HepG2 (cell line): ENCODE measurements around the gene WASHC3. TPM values are rescaled to one million over a fixed set of nuclear protein-coding genes. Genes with fewer than 3 reads are reported as not detected.

Experiments used
- ELF4 ChIP-seq: sonication (generic); formaldehyde crosslinking; IDR thresholded peaks from 2 replicates; pipeline ENCODE4 v1.5.0; 2020; ENCODE audit warnings: missing genetic modification reagents, mild to moderate bottlenecking, moderate library complexity, borderline replicate concordance
- HMG20A ChIP-seq: IDR thresholded peaks from 2 replicates; pipeline ENCODE4 v1.6.1; 2016; ENCODE audit warnings: borderline replicate concordance
- KIAA2018 ChIP-seq: sonication (generic); formaldehyde crosslinking; IDR thresholded peaks from 2 replicates; pipeline ENCODE4 v1.5.0; 2020; ENCODE audit warnings: mild to moderate bottlenecking, missing genetic modification reagents, borderline replicate concordance
- NR2F6 ChIP-seq, 2 experiments: IDR thresholded peaks; 2 replicates each; pipeline ENCODE4 v1.6.1; 2016; ENCODE audit warnings: antibody characterized with exemption in 1 of 2, mild to moderate bottlenecking in 1 of 2
- PRPF4 ChIP-seq: fragments of 200-400 bp; formaldehyde crosslinking; IDR thresholded peaks from 2 replicates; pipeline ENCODE4 v1.6.1; 2016; ENCODE audit warnings: low read length, low read depth; ENCODE audit not compliant: poor library complexity, severe bottlenecking
- TOE1 ChIP-seq: sonication (generic); formaldehyde crosslinking; IDR thresholded peaks from 2 replicates; pipeline ENCODE4 v1.4.0; 2020; ENCODE audit warnings: mild to moderate bottlenecking, missing genetic modification reagents
- ZBTB38 ChIP-seq: sonication (generic); formaldehyde crosslinking; IDR thresholded peaks from 2 replicates; pipeline ENCODE4 v1.5.1; 2020; ENCODE audit warnings: mild to moderate bottlenecking, missing genetic modification reagents
- ZNF3 ChIP-seq: IDR thresholded peaks from 2 replicates; pipeline ENCODE4 v1.7.0; 2017; ENCODE audit warnings: inconsistent platforms
- ZNF333 ChIP-seq: sonication (generic); formaldehyde crosslinking; IDR thresholded peaks from 2 replicates; pipeline ENCODE4 v1.4.0; 2020; ENCODE audit warnings: mild to moderate bottlenecking, missing genetic modification reagents, borderline replicate concordance
- ZNF598 ChIP-seq: sonication (generic); formaldehyde crosslinking; IDR thresholded peaks from 2 replicates; pipeline ENCODE4 v1.5.1; 2020; ENCODE audit warnings: mild to moderate bottlenecking, missing genetic modification reagents, borderline replicate concordance
- ZSCAN20 ChIP-seq: sonication (generic); formaldehyde crosslinking; IDR thresholded peaks from 2 replicates; pipeline ENCODE4 v1.4.0; 2020; ENCODE audit warnings: missing genetic modification reagents, mild to moderate bottlenecking, borderline replicate concordance
- polyA plus RNA-seq, 8 experiments: library from polyadenylated mRNA; depleted of rRNA in 3 of 8; stranded (reverse) in 7 of 8; unstranded in 1 of 8; fragments of >200 nt; fragmentation: Illumina TruSeq in 4 of 8; extraction: Trizol in 4 of 8; gene quantifications; 2 replicates each; pipeline versions ENCODE4 v1.2.1 to v1.2.3, GENCODE V29; 2011 to 2016; ENCODE audit warnings: low read depth in 4 of 8, missing spikeins in 1 of 8, mixed read lengths in 1 of 8; ENCODE audit not compliant: insufficient read depth in 1 of 8
- total RNA-seq, 5 experiments: library from RNA; depleted of rRNA; stranded (reverse); fragments of >200 nt; fragmentation: Illumina TruSeq; extraction: Trizol; gene quantifications; 2 replicates each; pipeline ENCODE4 v1.2.3, GENCODE V29; 2016; ENCODE audit warnings: low read depth in 1 of 5
- TF ChIP-seq, protein P1 (sequence below): sonication (generic); formaldehyde crosslinking; IDR thresholded peaks from 2 replicates; pipeline ENCODE4 v1.4.0; 2020; ENCODE audit warnings: missing genetic modification reagents
- TF ChIP-seq, protein P2 (sequence below): sonication (generic); formaldehyde crosslinking; IDR thresholded peaks from one replicate; pipeline ENCODE4 v1.5.1; 2020; ENCODE audit warnings: mild to moderate bottlenecking, missing genetic modification reagents; ENCODE audit errors: not compliant biosample characterization

Gene WASHC3
- total and polyA plus RNA-seq, 2 of the 13 experiments (the other 11 are each of a cell fraction or from before 2014, with no cell fraction given) = 32.7 to 47.3 TPM

GRCh38 chr12:102059343-102059742 is 2.4 kb downstream of the WASHC3 start (continued):
- TF ChIP-seq KIAA2018 (CRISPR knock-in tag) = no peak
- no peak for TF ChIP-seq ELF4 (CRISPR knock-in tag)
- TF ChIP-seq, protein P1, sequence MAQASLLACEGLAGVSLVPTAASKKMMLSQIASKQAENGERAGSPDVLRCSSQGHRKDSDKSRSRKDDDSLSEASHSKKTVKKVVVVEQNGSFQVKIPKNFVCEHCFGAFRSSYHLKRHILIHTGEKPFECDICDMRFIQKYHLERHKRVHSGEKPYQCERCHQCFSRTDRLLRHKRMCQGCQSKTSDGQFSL = no peak
- no peak for TF ChIP-seq ZNF333 (CRISPR knock-in tag)
- no peak for TF ChIP-seq TOE1 (CRISPR knock-in tag)
- TF ChIP-seq, protein P2, sequence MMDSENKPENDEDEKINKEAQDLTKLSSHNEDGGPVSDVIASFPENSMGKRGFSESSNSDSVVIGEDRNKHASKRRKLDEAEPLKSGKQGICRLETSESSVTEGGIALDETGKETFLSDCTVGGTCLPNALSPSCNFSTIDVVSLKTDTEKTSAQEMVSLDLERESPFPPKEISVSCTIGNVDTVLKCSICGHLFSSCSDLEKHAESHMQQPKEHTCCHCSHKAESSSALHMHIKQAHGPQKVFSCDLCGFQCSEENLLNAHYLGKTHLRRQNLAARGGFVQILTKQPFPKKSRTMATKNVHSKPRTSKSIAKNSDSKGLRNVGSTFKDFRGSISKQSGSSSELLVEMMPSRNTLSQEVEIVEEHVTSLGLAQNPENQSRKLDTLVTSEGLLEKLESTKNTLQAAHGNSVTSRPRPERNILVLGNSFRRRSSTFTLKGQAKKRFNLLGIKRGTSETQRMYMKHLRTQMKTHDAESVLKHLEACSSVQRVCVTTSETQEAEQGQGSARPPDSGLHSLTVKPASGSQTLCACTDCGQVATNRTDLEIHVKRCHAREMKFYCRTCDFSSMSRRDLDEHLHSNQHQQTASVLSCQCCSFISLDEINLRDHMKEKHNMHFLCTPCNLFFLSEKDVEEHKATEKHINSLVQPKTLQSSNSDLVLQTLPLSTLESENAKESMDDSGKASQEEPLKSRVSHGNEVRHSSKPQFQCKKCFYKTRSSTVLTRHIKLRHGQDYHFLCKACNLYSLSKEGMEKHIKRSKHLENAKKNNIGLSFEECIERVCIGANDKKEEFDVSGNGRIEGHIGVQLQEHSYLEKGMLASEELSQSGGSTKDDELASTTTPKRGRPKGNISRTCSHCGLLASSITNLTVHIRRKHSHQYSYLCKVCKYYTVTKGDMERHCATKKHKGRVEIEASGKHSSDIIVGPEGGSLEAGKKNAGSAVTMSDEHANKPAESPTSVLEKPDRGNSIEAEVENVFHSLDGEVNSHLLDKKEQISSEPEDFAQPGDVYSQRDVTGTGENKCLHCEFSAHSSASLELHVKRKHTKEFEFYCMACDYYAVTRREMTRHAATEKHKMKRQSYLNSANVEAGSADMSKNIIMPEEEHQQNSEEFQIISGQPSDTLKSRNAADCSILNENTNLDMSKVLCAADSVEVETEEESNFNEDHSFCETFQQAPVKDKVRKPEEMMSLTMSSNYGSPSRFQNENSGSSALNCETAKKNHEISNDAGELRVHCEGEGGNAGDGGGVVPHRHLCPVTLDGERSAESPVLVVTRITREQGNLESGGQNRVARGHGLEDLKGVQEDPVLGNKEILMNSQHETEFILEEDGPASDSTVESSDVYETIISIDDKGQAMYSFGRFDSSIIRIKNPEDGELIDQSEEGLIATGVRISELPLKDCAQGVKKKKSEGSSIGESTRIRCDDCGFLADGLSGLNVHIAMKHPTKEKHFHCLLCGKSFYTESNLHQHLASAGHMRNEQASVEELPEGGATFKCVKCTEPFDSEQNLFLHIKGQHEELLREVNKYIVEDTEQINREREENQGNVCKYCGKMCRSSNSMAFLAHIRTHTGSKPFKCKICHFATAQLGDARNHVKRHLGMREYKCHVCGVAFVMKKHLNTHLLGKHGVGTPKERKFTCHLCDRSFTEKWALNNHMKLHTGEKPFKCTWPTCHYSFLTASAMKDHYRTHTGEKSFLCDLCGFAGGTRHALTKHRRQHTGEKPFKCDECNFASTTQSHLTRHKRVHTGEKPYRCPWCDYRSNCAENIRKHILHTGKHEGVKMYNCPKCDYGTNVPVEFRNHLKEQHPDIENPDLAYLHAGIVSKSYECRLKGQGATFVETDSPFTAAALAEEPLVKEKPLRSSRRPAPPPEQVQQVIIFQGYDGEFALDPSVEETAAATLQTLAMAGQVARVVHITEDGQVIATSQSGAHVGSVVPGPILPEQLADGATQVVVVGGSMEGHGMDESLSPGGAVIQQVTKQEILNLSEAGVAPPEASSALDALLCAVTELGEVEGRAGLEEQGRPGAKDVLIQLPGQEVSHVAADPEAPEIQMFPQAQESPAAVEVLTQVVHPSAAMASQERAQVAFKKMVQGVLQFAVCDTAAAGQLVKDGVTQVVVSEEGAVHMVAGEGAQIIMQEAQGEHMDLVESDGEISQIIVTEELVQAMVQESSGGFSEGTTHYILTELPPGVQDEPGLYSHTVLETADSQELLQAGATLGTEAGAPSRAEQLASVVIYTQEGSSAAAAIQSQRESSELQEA (CRISPR knock-in tag) = no peak
- peak; percentile 89; the same call in 1 of the 2 replicates for TF ChIP-seq HMG20A (CRISPR knock-in tag)
- TF ChIP-seq ZNF598 (CRISPR knock-in tag) = no peak
- peak; percentile 93 for TF ChIP-seq NR2F6 (IDR thresholded peaks at IDR 0.05)
- peak; percentile 73; the same call in 1 of the 2 replicates for TF ChIP-seq NR2F6 (CRISPR knock-in tag; IDR thresholded peaks at IDR 0.05)
- no peak for TF ChIP-seq ZBTB38 (CRISPR knock-in tag)
- no peak for TF ChIP-seq ZSCAN20 (CRISPR knock-in tag)
- TF ChIP-seq ZNF3 (CRISPR knock-in tag) = no peak
- TF ChIP-seq PRPF4 = no peak
